CD4-positive, alpha-beta T cell treated with Interleukin-4 for 1 hour (primary cell): ENCODE data around the gene CACNA1E.

Experiments
- DNase-seq, 2 donors: peaks; one replicate each; pipeline ENCODE4 v3.0.0-alpha.2; 2020 to 2022

Gene CACNA1E

DNA sequence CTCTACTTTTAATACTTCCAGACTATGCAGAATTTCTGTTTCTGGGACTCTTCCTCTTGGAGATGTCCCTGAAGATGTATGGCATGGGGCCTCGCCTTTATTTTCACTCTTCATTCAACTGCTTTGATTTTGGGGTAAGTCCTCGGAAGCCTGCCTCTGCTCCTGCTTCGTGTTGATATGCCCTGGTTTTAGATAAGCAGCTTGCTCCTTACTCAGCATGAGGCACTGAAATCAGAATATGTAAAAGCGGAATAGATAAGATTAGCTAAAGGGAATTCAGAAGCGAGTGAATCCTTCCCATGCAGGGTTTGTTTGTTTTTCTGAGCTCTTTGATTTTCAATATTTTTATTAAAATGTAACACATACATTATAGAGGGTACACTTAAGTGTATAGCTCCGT, 234.7 kb downstream of the CACNA1E start:
- DNase-seq = no peak

DNA sequence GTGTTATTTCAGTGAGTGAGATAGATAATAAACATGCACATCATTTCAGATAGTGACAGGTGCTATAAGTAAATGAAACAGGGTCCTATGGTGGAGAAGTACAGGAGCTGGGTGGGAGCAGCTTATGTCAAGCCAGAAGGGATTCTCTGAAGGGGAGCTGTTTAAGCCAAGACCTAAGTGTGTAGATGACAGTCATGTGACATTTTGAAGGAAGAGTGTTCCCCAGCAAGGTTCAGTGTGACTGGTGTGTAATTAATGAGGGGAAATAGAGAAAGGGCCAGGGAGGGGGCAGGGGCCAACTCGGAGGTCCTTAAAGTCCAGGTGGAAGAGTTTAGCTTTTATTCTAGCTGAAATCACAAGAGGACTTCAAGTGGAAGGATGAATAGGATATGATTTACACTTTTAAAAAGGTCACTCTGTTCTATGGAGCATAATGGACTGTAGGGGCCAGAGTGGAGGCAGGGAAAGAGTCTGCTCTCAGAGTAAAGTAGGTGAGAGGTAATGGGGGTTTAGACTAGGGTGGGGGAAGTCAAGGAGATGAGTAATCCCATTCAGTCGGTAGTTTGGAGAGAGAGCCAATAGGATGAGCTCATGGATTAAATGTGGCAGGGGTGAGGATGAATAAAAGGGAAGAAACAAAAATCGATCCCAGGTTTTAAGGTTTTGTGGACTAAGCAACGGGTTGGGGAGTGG, 243.1 kb downstream of the CACNA1E start:
- no peak for DNase-seq

DNA sequence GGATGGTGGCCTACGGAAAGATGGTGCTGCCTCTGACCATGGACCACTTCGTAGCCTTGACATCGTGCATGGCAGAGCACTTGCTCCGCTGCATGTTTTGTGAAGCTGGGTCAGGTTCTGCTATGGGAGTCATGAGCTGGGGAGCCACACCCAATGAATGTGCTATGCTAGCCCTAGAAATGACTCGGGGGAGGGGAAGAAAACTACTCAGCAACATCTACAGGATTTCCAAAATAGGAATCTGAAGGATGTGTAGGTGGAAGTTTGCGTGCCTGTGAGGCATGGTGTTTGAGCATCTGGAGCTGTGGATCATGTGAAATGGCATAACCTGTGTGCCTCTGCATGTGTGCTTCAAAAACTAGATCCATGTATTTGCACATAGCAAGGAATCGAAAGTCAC, 247.3 kb downstream of the CACNA1E start:
- no peak for DNase-seq

DNA sequence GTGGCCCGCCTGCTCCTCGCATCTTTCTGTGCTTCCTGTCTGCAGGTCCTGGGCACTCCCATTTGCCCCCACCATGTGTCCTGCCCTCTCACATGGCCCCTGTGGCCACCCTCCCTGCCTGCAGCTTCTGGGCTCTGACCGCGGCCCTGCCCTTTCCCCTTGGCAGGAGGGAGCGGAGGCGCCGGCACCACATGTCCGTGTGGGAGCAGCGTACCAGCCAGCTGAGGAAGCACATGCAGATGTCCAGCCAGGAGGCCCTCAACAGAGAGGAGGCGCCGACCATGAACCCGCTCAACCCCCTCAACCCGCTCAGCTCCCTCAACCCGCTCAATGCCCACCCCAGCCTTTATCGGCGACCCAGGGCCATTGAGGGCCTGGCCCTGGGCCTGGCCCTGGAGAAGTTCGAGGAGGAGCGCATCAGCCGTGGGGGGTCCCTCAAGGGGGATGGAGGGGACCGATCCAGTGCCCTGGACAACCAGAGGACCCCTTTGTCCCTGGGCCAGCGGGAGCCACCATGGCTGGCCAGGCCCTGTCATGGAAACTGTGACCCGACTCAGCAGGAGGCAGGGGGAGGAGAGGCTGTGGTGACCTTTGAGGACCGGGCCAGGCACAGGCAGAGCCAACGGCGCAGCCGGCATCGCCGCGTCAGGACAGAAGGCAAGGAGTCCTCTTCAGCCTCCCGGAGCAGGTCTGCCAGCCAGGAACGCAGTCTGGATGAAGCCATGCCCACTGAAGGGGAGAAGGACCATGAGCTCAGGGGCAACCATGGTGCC, 249.1 kb downstream of the CACNA1E start:
- no peak for DNase-seq

DNA sequence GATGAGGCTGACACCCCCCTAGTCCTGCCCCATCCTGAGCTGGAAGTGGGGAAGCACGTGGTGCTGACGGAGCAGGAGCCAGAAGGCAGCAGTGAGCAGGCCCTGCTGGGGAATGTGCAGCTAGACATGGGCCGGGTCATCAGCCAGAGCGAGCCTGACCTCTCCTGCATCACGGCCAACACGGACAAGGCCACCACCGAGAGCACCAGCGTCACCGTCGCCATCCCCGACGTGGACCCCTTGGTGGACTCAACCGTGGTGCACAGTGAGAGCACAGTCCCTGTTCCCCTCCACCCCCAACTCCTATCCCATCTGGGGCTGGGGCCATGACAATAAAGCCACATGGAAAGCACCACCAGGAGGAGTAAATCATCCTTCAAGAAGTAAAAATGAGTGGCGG, 250.2 kb downstream of the CACNA1E start:
- DNase-seq = no peak

DNA sequence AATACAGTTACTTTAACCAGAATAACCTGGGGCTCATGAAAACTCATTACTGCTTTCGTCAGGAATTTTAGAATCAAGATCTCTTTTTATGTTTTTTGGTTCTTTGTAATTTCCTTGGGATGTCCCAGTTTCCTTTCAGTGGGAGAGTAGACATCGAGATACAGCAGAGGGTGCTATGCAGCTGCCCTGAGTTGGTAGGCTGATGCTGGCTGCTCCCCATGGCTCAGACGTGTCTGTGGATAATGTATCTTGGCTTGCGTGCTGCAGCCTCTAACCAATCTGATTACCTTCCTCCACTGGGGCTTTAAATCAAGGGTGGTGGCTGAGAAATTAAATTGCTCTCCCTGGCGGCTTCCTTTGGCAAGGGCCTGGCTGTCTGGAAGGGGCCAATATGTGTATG, 253.7 kb downstream of the CACNA1E start:
- no peak for DNase-seq

DNA sequence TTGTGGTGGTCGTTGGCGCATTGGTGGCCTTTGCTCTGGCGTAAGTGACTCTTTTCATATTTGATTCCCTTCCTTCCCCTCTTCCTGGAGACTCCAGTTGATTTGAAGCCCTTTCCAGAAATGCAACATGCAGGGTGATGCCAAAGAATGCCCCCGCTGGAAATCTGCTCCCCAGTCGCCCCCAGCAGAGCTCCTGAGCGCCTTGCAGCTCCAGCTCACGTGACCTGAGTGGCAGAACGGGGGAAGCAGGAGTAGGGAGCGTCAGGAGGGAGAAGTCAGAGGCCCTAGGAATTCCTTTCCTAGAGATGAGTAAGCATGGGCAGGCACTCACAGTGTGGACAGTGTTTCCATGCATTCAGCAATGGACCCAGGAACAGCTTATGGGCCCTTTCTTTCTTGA, 255.9 kb downstream of the CACNA1E start:
- no peak for DNase-seq

DNA sequence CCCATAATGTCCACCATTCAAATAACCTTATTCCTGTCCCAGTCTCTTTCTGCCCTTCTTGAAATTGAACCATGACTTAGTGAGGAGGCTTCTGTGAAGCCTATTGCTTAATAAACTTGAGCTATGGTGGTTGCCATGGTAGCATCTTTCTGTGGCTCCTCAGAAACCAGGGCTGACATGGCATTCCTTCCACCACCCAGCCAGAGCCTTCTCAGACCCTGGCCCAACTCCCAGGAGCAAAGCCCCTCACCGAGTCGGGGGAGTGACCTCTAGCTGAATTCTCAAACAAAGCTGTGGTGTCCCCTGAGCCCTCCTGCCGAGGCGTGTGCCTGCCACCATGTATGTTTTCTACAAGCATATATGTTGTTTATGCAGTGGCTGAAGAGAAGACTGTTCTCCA, 259.1 kb downstream of the CACNA1E start:
- DNase-seq = no peak

DNA sequence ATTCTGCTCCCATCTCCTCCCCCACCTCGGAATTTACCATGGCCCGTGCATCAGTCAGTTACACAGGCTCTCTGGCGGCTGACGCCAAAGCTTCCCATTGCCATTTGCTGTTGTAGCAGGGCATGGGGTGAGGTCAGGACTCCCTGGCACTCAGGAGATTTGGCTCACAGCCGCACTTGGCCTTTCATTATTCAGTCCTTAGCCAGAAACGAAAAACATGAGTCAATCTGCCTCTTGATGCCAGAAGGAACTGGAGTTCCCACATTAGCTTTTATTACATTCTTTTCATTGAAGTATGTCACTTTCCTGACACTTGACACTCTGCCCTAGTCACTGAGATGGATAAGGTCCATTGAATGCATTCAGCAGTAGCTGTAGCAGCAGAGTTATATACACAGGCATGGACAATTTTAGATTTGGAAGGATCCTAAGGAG, 260.6 kb downstream of the CACNA1E start:
- DNase-seq = no peak

DNA sequence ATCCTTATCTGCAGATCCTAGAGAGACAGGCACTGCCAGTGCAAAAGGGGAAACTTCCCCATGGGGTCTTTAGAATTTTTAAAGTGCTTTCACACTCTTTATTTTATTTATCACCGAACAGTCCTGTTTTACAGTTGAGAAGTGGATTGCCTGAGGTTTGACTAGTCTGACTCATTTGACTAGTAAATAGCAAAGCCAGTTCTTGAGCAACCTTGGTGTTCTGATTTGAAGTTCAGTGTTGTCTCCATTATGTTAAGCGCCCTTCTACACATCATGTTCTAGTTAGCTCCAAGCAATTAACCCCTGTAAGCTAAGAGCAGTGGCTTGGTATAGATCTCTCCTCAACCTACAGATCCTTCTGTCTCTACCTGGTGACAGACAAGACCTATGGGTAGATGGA, 262.9 kb downstream of the CACNA1E start:
- no peak for DNase-seq

DNA sequence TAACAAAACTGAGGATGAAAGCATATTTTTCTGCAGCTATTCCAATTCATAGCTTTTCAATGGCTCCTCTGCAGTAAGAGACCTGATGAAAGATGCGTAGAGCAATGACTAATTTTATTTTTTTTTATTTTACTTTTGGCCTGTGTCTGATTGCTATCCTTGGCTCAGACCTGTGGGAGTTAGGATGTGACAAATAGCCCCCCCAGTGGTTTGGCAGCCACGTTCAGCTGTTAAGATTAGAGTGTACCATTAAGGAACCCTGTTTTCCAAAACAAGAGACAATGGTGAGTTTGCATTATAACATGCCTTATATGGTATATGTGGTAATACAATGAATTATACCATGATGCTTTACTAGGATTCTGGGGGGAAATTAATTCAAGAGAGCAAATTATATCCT, 264.7 kb downstream of the CACNA1E start:
- no peak for DNase-seq

DNA sequence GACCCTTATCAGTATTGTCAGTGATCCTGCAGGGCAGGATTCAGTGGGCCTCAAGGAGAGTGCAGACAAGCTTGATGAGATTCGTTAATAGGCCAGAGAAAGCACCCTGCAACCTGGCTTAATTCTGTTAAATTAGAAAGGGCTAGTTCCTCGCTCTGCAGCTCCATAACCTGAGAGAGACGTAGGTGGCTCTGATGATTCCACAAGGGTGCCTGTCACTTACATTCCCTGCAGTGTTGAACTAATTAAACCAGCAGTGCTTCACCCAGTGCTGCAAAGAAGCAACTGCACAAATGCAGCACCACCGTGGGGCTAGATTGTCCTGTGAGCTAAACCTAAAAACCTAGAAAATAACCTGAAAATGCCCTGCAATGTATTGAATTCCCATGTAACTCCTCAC, 270.8 kb downstream of the CACNA1E start:
- no peak for DNase-seq

DNA sequence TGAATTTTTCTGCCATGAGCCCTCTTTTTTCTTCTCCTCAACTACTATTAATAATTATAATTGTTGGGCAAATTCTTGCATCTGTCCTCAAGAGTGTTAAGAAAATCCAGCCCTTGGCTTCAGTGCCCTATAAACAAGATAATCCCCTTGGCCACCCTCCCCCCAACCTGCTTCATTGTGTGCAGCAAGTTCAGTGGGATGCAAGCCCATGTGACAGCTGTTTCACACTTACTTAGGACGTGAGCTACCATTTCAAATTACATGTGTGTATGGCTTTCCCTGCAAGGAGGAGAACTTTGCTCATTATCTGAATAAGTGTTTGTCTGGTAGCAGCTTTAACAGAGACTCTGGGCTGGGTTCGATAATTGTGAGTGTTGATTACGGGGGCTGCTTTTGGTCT, 276.2 kb downstream of the CACNA1E start:
- DNase-seq = no peak

DNA sequence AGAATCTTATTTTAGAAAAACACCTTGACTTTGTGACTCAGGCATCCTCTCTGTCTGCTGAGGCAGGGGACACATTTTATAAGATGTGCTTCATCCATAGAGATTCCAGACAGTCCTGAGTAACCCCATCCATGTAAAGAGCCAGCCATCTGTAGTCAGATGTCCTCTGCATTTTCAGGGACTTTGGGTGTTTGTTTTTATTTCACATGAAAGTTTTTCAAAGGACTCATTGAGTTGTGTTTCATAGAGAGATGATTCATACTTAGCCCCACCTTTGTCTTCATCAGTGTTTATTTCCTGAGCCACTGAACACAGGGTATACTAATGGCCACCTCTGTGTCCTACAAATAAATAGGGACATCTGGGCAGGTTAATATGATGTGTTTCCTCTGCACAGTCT, 280.4 kb downstream of the CACNA1E start:
- no peak for DNase-seq

DNA sequence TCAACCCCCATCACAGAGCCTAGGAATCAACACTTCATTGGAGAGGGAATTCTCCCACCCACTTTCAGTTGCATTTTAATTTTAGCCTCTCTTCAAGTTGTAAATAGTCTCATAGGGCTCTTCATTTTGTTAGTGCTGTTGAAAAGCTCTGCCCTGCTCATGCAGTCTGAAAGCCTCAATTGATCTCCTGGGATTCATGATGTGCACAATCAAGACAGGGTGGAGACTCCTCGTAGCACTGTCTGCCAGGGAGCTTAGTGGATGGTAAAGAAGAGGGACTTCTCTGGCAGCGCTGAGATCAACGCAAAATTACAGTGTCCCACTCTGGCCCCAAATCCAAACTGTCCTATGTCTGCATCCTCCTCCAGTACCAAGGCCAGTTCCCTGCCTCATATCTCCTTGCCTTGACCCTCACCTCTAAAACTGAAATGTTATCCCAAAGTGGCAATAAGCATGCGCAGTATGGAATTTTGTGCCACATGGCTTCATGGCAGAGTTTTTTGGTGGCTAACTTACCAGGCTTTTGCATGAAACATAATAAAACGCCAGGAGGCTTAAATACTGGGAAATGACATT, 282.2 kb downstream of the CACNA1E start:
- DNase-seq = no peak

DNA sequence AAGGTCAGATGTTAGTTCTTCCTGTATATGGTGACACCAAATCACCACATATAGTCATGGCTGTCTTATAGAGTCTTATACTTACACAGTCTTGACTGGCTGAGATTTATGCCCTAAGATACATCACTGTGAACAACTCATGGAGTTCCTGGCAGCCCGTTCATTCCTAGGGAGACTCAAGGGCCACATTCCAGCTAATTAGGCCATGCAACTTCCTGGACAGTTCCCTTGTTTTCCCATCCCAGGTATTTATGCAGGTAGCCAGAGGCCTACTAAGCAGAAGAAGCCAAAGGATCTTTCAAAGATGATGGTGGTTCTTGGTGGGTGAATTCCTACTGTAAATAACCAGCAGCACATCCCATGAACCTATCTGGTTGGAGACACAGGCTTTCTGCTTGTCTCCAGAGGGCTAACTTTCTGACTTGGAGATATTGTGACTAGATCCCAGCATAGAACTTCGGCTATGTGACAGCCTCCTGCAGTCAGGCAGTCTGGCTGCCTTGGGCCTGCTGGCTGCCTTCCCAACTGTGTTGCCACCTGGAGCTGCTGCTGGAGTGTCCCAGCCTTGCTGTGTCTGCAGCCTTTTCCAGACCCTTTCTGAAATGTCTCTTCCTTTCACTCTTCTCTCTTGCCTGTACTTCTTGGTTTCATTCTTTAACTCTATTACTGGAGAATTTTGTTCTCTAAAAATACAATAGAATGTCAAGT, 283.8 kb downstream of the CACNA1E start:
- DNase-seq = no peak

DNA sequence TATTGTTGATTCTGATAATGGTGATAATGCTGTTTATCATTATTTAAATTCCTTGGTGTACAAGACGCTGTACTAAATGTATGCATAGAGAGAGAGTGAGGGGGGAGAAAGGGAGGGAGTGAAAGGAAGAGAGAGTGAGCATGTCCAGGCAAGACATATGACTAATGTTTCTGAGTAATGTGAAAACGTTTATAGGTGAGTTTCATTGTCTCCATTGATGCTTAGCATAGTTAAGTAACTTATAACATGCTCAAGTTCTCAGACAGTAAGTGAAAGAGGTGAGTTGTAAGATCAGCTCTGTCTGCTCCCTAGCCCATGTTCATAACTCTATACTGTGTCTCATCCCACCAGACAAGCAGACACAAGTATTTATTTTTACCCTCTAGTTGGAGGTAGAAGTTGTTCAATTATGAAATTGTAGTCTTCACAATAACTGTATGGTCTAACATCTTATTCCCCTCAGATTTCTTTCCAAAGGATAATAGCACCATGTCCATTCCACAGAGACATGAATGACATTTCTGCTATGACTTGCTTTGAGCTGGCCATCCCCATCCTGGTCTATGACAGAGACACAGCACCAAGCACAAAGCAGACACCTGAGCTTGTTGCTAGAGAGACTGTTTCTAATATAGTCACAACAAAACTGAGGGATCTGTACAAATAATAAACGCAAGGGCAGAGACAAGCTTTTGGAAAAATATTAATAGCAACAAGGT, 285.1 kb downstream of the CACNA1E start:
- DNase-seq = no peak

DNA sequence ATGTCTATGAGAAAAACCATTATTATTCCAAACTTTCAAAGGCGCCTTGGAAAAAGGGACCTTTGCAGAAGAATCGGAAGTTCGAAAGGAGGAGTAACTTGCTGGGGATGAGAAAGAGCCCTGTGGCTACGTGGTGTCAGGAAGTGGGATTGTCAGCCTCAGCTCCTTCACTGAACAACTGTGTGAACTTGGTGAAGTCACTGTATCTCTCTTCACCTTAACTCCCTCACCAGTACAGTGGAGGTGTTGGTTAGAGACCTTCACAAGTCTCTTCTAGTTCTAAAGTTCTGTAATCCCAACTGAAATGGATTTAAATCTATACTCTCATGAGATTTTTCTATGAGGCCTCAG, 285.6 kb downstream of the CACNA1E start:
- no peak for DNase-seq

DNA sequence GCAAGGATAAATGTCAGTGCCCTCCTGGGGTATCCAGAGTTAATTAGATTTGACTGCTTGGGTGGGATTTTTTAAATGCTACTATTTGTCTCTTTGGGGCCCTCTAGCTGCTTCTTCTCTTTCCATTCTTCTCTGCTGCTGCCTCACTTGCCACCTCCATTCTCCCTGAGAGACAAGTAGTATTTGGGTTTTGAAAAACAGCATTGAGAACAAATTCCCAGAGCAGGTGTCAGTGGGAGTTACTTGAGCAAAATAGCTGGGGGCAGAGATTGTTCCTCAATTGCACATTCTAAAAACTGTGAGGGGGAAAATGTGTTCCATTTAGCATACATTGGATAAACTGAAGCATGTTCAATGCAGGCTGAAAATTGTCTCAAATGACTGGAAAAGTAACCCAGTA, 286.5 kb downstream of the CACNA1E start:
- DNase-seq = no peak

DNA sequence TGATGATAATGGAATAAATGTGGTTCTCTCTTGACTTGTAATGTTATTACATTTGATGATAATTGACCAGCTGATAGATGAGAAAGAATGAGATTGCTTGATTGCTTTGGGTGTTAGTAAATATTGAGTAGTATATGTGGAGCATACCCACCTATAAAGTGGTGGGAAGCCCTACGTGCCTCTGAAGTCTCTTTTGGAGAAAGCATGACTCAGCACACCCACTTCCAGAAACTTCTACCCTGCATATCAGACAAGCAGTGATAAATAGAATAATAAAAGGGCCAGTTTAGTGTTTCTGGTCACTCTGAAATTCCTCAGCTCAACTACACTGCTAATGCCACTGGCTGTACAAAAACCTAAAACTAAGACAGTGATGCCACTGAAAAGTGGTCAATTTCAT, 289.4 kb downstream of the CACNA1E start:
- no peak for DNase-seq

DNA sequence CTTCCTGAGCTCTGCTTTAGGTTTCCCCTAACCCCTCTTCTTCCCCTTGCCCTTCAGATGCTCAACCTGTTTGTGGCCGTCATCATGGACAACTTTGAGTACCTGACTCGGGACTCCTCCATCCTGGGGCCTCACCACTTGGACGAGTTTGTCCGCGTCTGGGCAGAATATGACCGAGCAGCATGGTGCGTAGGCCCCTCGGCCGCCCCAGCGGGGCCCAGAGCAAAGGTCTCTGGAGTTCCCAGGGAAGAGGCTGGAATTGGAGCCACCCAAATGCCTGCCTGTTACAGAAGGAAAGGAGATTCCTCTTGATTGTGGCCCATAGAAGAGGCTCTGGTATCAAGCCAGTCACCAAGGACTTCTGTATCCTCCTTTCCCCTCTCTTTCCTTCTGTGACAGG, 292.7 kb downstream of the CACNA1E start:
- DNase-seq = no peak

DNA sequence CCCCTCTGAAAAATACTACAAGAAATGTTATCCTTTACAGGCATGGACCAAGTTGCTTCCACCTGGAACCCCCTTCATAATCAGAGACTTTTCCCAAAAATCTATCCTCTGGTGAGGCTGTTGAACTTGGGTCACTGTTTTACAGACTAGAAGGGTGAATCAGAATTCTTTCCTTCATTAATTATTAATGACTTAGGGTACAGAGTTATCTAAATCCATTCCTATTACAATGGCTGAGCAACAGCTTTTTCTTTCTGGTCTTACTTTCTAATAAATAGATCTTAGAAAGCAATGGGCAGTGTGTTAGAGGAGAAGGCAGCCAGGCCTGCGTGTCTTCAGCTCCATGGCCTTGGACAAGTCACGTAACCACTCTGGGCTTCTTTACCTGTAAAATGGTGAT, 294.0 kb downstream of the CACNA1E start:
- no peak for DNase-seq

DNA sequence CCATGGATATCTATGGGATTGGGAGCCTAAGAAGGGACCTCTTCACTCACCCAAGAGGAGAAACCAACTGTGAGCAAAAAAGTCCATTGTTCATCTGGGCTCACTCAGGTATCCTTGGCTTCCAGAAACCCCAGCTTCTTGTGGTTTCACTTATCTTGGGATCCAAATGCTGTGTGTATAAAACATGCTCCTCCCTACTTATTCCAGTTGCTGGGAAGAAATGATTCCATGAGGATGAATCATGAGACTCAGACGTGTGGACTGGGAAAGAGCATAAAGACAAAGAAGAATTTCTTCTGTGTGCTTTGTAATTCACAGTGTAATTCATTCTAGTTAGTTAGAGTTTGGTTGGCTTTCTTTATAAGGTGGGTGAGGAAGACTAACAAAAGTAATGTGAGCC, 294.5 kb downstream of the CACNA1E start:
- no peak for DNase-seq
